Measurements from ENCODE around the gene CHID1.

The CHID1 gene

DNA sequence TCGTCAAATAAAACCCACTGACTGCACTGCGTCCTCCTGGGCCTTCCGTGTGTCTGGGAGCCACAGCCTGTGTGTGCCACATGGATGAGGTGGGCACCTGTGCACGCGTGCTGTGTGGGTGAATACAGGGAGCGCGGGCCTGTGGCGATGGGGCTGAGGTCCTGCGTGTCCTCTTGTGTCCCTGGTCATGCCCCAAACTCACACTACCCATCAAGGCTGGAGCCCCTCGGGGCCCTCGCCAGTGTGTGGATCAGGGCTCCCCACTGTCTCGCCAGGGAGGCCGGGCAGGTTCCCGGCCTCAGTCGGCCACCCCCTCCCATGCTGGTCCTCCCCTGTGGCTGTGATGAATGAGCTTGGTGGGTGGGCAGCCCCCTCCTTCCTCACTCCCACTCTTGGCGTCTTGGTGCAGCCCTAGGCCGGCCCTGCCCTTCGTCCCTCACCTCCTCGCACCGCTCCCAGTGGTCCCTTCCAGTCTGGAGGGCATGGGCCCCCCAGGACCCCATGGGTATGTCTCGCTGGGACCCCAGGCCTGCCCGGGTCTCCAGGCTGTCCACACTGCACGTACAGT is 78.6 kb downstream of the CHID1 start:
- DNase-seq = no peak

- no peak for DNase-seq
Measured at GRCh38 chr11:831118-831864, 79.3 kb downstream of the CHID1 start.

DNA sequence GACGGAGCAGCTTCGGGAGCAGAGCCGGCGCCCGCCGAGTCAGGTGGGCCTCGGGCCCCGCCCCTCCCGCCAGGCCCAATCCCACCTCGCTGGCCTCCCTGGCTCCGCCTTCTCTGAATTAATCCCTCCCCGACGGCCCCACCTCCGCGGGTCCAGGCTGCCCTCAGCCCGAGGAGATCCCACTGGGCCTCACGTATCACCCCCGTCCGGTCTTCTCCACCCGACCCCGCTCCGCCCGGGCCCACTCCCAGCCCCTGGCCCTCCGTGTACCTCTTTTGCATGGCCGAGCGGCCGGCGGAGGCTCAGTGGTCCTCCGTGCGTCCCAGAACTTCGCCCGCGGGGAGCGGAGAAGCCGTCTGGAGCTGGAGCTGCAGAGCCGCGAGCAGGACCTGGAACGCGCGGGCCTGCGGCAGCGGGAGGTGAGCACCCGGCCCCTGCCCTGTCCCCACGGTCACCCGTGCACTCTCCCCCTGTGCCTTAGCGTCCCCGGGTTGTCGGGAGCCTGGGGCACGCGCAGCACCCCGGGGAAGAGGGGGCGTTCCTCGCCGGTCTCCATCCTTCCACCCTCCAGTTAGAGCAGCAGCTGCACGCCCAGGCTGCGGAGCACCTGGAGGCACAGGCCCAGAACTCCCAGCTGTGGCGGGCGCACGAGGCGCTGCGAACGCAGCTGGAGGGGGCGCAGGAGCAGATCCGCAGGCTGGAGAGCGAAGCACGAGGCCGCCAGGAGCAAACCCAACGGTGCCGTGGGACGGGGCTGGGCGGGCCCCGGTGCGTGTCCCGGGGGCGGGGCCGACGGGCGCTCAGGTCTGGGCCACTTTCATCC is 80.1 kb downstream of the CHID1 start:
- DNase-seq = peak; percentile 84

- no peak for DNase-seq
Measured at GRCh38 chr11:829847-830294, 80.7 kb downstream of the CHID1 start.

DNA sequence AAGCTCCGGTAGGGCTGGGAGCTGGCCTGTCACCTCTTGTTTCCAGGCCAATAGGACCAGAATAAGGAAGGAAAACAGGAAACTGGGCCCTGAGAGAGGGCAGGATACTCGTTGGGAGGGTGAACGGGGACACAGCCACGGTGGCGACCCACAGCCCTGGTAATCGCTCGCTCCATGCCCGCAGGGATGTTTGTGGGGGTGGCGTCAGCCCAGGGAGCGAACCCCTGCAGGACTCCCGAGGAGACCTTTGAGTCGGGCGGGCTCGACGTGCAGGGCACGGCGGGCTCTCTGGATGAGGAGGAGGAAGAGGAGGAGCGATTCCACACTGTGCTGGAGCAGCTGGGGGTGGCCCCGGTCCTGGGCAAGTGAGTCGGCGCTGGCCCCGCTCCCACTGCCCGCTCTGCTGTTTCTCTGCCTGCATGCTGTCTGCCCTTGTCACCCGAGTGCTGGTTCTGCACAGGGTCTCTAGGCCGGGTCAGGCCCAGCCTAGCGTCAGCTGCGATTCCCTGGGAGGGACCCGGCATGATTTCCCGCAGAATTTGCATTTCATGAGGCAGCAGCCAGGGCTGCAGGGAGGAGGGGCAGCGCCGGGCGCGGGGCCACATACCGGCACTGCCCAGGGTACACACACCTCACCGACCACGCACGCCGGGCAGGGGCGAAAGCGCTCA is 81.3 kb downstream of the CHID1 start:
- DNase-seq = no peak

- no peak for DNase-seq
Measured at GRCh38 chr11:828506-829175, 82.0 kb downstream of the CHID1 start.

GRCh38 chr11:827897-828192 is 82.8 kb downstream of the CHID1 start, which contains the start of gene CRACR2B:
Gene CRACR2B (plus strand): TSS chr11:827919. CDS start chr11:828608, 689 bp downstream.
- DNase-seq = no peak

GRCh38 chr11:827146-827896 is 83.3 kb downstream of the CHID1 start:
- no peak for DNase-seq

DNA sequence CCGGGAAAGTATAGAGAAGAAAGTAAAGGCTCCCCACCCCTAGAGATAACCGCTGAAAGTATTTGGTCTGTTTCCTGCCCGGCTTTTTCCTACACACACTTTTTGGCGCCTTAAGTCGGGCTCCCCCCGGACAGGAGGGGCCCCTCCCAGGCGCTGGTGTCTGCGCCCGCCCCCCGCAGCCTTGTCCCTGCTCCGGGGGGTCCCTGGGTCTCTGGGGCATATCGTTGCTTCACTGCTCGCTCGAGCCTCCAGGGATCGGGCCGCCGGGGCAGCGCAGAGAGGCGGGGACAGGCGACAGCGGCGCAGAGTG is 83.8 kb downstream of the CHID1 start:
- no peak for DNase-seq

DNA sequence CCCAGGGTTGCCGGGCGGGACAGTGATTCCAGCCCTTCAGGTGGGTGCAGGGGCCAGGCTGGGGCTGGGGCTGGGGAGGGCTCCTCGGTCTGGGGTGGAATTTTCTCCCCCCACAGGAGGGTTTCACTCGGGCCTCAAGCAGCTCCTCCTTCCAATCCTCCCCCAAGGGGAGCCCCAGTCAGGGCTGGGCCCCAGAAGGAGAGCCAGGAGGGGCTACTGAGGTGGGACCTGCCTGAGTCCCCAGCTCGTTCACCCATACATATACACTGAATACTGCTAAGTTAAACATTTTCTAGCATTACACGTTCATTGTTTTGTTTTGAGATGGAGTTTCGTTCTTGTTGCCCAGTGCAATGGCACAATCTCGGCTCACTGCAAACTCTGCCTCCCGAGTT is 84.4 kb downstream of the CHID1 start:
- DNase-seq = no peak

- no peak for DNase-seq
Measured at GRCh38 chr11:825366-826226, 85.0 kb downstream of the CHID1 start.

DNA sequence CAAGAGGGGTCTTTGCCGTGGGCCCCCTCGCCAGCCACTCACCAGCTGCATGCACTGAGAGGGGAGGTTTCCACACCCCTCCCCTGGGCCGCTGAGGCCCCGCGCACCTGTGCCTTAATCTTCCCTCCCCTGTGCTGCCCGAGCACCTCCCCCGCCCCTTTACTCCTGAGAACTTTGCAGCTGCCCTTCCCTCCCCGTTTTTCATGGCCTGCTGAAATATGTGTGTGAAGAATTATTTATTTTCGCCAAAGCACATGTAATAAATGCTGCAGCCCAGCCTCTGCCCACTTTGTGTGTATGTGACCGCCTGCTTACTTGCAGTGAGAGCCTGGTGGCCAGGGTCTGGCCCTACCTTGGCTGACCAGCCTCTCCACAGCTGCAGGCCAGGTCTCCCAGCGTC is 85.7 kb downstream of the CHID1 start:
- no peak for DNase-seq

DNA sequence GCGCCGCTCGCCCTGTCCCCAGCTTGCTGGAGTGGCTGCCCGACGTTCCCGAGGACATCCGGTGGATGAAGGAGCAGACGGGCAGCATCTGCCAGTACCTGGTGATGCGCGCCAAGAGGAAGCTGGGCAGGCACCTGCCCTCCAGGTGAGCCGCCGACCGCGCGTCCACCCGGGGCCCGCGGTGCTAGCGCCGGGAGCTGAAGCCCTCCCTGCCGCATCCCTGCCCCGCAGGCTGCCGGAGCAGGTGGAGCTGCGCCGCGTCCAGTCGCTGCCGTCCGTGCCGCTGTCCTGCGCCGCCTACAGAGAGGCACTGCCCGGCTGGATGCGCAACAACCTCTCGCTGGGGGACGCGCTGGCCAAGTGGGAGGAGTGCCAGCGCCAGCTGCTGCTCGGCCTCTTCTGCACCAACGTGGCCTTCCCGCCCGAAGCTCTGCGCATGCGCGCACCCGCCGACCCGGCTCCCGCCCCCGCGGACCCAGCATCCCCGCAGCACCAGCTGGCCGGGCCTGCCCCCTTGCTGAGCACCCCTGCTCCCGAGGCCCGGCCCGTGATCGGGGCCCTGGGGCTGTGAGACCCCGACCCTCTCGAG is 86.2 kb downstream of the CHID1 start:
- no peak for DNase-seq

GRCh38 chr11:823441-824291 is 86.9 kb downstream of the CHID1 start:
- no peak for DNase-seq

- no peak for DNase-seq
Measured at GRCh38 chr11:821512-822371, 88.9 kb downstream of the CHID1 start.

- no peak for DNase-seq
Measured at GRCh38 chr11:820655-821511, 89.7 kb downstream of the CHID1 start.

DNA sequence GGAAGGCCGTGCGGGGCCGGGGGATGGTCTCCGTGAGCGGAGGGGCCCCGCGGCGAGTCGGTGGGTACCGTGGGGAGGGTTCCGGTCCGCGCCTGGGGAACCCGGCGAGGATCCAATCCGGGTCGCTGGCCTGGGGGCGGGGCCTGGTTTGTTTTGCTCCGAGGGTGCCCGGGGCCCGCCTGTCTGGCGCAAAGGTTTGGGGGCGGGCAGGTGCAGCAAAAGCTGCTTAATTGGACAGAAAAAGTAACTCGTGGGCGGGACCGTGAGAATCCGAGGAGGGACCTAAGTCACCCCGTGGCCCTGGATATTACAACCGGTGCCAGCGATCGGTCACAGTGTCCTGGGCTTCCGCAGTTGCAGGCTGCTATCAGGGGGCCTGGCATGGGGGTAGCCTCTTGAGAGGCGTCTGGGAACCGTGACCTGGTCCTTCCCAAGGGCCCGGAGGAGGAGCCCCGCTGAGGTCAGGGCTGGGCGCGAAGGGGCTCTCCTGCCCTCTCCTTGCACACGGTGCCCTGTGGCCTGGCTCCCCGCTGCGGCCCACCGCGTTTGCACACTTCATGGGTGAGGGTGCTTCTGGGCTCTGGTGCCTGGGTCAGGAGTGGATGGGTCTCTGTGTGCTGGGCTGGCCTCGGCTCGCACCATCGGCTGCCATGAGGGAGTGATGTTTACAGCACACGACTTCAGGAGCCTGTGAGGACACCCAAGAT is 90.5 kb downstream of the CHID1 start:
- DNase-seq = peak; percentile 96

All from stimulated activated CD8-positive, alpha-beta memory T cell treated with anti-CD3 and anti-CD28 coated beads, Interleukin-4, amount 100 ng/mL, for 48 hours (primary cell).